Activated CD4-positive, CD25-positive, alpha-beta regulatory T cell treated with anti-CD3 and anti-CD28 coated beads, Interleukin-2, amount 50 U/mL, for 16 hours (primary cell): ENCODE data around the gene MYEF2.

ENCODE experiments used
- DNase-seq: peaks from one replicate; pipeline ENCODE4 v3.0.0-alpha.2; 2020; ENCODE audit warnings: low read depth, low spot score

The MYEF2 gene

DNA sequence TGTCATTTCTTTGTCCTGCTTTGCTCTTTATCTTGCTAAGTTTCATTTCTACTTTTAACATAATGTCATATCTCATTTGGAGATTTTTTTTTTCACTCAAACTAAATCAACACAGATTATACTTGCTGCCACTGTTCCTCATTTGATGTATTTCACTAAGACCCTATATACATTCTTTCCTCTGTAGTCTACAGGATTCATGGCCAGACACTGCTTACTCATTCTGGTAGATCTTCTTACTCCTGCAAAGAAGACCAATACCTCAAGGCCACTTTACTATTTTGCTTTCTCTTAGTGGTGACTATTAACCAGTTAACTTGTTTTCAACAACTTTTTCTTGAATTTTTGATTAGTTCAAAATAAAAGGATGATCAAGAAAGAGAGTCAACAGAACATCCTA is 30.7 kb downstream of the MYEF2 start:
- no peak for DNase-seq

DNA sequence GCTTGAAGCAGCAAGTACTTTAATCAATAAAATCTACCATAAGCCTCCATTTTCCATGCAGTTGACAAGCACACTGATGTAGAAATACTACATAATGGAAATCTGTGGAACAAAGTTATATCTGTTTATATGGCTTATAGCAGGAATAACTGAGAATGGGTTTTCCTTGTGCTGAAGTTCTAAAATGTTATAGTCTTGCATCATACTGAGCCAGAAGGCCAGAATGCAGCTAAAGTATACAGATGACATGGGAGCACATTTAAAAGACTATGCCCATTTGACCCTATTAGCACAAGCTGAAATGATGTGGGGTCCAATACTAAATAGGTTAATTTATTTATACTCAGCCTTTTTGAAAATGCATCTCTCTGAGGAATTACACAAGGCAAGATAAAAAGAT is 32.2 kb downstream of the MYEF2 start:
- DNase-seq, result no peak

DNA sequence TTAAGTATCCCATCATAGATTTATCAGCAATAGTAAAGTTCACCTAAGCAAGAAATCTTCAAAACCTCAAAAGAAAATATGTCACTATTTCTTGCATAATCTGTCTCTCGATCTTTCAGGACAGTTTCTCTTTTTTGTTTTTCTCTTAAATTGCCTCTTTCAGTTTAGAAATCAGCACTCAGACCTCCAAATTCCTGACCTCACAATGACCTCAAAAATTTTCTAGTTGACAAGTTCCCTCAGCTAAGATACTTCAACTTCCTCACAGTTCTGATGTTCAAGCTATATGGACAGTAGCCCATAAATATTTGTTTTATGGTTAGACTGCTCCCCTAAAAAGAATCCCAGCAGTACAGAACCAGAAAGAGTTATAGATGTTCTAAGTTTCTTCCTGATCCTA is 33.2 kb downstream of the MYEF2 start:
- no peak for DNase-seq

DNA sequence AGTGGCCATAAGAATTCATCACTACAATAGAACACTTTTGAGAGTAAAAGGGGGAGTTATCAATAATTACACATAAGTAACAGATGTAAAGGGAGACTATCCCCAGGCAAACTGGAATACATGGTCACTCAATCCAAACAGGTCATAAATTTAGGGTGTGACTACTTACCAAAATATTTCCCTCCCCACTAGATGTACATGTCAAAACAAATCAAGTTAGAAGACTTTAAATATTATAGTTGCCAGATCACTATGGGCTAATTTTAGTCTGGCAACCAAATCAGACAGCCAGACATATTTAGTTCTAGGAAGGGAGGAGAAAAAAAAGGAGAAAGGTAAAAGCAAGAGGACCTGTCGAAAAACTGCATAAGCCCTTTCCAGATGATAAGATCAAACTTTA is 34.2 kb downstream of the MYEF2 start:
- no peak for DNase-seq

DNA sequence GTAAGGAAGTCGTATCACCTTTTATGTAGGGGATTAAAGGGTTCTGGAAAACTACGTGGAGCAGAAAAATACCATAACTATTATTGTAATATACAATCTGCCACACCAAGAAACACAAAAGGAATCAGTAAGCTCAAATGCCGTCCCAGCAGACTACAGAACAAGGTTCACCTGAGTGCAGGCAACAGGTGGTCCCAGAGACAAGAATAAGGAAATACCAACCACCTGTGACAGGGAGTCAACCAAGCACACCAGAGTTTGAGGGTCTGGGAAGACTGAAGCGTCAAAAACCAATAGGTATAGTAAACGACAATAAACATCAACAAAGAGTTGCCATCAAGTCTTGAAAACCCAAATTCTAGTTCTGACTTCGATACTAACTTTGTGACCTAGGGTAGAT is 45.2 kb downstream of the MYEF2 start:
- DNase-seq, result no peak

DNA sequence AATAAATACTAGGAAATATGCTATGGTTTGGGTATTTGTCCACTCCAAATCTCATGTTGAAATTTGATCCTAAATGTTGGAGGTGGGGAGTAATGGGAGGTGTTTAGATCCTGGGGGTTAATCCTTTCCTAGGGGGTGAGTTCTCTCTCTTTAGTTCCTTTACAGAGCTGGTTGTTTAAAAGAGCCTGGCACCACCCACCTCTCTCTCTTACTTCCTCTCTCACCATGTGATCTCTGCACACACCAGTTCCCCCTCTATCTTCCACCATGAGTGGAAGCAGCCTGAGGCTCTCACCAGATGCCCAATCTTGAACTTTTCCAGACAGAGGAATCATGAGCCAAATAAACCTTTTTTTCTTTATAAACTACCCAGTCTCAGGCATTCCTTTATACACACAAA is 46.8 kb downstream of the MYEF2 start:
- no peak for DNase-seq

DNA sequence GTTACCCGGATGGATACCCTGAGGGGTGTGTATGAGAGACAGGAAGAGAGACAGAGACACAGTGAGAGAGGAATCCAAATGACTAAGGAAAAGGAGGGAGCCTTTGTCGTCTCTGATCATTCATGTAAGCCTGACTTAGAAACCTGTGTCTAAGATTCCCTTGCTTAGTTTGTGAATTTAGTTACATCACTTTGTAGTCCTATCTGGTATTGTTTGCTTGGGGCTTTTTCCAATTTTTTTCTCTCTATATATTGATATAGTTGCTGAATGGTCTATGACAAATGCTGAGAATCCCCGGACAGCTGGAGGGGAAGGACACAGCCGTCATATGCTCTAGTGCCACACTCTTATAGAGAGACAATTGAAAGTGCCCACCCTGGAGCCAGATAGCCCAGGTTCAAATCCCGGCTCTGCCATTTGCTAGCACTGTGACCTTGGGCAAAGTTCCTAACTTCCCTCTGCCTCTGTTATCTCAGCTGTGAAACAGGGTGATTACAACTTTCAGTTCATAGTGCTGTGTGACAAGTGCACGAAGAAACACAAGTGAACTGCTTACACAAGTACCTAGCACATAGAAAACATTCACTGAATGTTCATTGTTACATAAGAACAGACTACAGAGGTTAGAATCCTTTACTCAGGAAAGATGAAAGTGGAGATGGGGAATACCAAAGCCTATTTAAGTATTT is 51.3 kb downstream of the MYEF2 start:
- DNase-seq, result no peak

DNA sequence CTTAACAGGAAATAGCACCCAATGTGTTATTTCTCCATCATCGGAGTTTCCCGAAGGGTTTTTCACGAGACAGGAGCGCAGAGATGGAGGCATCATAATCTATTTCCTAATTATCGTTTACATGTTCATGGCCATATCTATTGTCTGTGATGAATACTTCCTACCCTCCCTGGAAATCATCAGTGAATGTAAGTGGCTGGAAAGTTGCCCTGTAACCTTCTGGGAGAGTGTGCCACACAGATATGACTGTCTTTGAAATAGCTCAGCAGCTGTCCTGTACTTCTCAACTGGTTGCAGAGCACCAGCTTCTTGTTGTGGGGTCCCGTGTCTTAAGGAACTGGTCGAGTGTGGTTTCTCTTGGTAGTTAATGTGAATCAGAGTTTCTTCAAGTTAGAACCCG is 56.2 kb downstream of the MYEF2 start:
- DNase-seq, result no peak

DNA sequence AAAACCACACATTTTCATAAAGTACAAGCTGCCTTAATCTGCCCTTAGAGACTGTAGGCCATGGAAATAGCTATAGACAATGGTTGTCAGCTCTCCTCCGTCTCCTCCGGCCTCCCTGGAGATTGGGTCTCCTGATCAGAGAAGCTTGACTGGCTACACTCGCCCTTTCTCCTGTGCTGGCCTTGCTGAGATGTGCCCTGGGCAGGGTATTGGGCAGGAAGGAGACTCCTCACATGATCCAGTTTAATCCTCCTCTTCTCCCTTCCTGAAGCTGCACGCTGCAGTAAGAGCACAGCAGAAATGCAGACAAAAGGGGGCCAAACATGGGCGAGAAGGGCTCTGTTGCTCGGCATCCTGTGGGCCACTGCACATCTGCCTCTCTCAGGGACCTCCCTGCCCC is 57.4 kb downstream of the MYEF2 start, which contains the start of gene SLC24A5:
TSS of gene SLC24A5 (plus strand) at position 246 of the 400 bp plus-strand sequence. CDS start at position 301, 55 bp downstream.
- DNase-seq, result no peak

DNA sequence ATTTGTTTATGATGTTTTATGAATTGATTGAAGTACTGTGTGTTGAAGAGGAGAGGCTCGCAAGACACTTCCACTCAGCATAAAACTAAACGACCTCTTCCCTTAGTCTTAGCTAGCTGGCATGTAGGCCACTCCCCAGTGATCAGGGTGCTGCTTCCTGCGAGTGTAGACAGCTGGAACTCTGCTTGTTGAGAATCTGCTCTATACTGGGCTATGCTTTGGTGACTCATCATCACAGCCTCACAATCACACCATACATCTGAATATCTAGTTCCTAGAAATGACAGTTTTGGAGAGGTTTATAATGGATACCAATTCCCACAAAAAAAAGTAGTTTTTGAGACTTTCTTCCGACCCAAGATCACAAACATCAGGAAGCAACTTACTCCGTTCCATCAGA is 58.8 kb downstream of the MYEF2 start:
- DNase-seq, result no peak

DNA sequence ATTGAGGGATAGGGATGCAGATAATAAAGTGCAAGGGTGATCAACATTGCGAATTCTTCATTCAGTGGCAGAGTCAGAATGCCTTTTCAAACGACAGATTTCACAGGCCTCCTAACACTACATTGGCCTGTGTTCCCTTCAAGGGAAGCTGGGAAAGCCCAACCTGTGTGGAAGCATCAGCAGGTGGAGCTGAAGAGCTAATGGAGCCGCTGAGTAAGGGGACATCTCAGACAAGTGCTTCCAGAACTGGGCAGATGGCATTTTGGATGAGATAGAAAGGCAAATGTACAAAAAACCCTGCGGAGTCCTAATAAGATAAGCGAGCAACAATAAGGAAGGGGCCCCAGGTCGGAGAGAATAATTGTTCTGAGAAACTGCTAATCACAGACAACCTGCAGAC is 65.9 kb downstream of the MYEF2 start:
- no peak for DNase-seq

DNA sequence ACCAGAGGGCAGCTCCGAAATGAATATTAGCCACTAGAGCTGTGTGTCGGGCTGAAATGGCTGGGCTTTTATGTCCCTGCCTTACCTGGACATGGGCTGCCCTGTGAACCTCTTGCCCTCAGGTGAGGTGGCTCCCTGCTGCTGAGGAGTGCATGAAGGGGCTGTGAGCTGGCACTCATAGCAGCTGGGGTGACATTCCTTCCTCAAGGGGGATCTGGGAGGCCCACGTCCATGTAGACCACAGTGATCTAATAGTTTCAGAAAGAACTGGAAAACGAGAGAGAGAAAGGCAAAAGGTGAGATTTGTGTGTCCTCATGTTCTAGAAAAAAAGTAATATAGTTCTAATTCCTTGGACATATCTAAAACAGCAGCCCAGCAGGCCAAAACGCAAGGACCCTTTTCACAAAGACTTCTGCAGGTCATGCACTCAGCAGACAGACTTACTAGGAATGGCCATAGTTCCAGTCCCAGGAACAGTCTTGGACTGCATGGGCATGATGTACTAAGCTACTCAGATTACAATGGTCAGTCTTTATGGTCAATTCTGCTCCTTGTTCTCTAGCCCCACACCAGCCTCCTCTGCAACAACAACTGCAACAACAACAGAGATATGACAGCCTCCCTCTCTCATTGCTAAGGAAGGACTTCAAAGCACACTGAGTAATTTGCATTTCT is 68.1 kb downstream of the MYEF2 start:
- DNase-seq, result no peak

DNA sequence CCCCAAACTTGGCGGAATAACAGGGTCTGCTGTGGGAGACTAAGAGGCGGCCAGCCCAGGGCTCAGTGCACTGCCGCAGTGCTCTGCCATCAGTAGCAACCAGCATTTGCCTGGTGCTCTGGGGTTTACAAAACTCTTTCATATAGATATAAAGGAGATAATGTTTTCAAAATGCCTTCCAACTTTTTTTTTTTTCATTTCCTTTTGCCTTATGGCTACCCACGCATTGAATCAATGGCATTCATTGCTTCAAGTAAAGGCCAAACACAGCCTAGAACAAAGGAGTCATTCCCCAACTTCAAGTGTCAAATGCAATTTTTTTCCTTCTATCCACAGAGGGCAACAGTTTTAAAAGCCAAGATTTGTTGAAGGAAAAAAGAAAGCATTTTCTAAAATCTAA is 68.9 kb downstream of the MYEF2 start:
- DNase-seq, result no peak

DNA sequence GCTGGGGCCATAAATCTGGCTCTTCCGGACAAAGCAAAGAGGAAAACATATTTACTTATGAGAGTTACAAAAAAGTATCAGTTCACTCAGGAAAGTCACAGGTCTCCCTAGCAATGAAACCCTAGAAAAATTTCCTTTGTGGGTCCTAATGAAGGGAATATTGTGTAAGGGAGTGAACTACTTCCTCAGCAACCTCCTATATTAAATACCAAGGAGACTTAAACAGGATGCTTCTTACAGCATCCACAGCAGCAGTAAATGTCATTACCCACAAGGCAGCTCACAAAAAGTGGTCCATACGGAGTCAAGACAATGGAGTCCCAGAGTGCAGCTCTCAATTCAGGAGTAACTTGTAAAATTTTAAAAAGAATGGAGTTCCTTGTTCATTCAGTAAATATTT is 72.2 kb downstream of the MYEF2 start:
- no peak for DNase-seq

DNA sequence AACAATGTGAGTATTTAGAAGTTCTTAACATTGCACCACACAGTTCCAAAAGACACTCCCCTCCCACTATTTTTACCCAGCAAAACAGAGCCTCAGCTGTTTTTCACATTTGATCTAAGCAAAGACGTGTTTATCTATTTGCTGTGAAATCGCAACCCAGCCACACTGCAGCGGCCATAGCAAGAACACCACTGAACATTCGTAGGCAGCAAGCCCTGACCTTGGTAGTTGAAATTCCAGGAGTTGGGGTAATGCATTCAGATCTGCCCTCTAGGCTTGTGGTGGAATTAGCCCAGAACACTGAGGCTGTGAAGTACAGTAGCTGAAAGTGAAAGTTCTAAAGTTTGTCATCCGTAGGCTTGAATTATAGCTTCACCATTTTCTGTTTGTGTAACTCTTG is 74.4 kb downstream of the MYEF2 start:
- no peak for DNase-seq

DNA sequence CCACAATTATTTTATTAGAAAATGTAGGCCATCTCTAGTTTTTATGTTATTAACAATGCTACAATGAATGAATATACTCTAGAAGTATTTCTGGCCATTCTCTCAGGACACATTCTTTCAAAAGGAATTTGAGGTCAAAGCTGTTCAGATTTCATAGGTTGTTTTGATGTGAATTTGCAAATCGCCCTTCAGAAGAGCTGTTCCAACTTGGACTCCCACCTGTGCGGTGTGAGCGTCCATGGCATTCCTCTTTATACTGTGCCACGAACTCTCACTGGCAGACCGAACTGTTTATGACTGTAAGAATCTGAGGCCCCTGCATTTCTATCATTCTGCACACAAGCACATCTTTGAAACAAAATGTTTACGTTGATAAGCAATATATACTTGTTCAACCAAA is 75.9 kb downstream of the MYEF2 start:
- no peak for DNase-seq

DNA sequence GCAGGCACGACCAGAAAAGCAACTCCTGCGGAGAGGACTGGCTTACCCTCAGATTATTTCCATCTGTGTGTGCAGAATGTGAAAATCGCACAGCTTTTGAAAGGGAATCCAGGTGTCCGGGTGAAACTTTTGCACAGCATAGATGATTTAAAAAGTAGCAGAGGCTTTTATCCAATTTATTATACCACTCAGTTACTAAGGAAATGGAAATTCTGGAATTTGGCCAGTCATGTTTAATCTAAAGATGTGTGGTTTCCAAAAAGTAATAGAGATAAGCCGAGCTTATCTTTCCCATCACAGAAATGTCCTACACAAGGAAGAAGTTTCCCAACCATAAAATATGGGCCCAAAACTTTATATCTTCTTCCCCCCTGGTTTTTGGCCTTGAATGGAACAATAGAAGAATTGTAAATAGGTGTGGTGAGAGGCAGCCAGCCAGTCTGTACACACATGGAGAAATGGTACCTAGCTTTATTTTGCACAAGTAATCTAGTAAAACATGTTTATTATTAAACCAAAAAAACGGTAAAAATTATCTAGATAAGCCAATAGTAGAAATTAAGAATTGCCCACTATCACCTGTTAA is 76.6 kb downstream of the MYEF2 start:
- DNase-seq, result no peak

DNA sequence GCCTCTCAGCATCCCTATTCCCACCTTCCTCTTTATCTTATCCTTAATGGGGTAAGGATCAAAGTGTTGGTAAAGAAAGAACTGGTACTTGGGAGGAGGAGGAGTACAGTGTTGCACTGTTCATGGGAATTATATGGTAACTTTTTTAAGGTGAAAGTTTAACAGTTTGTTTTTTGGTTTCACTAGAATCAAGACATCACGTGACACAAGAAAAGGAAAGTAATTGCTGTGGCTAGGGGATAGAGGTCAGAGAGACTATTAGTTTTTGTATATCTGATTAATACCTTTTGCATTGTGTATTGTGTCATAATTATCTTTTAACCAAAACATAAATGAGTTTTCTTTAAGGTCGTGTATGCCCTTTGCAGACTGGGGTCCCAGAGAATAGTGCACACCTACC is 80.8 kb downstream of the MYEF2 start:
- no peak for DNase-seq

DNA sequence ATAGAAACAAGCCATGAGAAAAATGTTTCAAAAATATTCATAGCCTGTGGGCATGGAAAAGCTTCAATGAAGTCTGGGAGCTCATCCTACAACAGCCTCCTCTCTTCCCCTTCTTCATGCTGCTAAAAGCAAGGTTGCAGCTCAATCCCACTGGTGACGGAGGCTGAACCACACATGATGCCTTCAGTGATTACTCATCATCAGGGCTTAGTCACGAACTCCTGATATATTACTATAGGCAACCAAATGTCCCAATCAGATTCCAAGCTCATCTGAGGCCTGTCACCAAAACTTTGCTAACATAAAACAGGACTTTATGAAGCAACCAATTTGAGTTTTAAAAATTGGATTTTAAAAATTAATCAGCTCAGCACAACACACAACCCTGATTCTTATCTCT is 81.3 kb downstream of the MYEF2 start:
- DNase-seq, result no peak

DNA sequence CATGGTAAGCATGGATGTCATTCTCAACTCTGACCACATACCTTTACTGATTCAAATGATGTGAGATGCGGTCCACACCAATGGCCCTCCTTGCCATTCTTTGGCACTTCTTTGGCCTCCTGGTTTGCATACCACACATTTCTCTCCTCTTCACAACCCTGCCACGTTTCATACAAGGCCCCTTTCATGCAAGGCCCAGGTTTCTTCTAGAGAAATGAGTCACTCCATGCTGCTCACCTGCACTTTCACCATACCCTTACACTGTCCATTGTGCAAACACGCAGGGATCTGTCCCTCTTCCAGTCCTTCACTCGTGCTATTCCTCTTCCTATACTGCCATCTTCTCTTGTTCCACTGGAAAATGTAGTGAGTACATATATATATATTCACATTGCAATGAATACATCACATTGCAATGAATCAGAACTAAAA is 81.7 kb downstream of the MYEF2 start:
- DNase-seq, result no peak

DNA sequence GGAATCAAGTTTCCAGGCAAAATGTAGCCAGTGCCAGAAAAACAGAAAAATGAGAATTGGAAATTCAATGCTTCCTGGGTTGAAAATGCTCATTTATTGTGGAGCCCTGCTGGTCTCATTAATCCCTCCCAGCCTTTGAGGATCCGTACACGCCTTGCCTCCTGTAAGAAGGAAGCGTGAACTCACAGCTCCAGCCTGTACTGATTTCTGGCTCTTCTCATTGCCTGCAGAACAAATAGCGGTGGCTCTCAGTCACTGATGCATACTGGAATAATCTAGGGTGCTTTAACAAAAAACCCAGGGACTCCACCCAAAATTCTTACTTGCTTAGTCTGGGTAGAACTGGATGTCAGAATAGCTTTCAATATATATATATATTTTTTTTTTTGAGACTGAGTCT is 86.6 kb downstream of the MYEF2 start:
- no peak for DNase-seq

DNA sequence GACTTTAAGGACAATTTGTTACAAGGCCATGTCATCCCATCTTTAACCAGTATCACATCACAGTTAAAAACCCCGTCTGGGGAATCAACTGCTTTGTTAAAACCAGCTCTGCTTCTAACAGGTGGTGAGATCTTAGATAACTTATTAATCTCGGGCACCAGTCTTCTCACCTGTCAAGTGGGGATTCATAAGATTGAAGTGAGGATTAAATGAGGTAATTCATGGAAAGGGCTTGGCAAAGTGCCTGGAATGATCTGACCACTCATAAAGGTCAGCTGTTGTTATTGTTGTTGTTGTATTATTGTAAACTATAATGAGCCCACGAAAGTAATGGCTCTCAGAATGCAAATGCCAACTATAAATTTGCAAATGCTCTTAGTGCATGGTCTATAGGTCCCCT is 87.4 kb downstream of the MYEF2 start:
- no peak for DNase-seq

DNA sequence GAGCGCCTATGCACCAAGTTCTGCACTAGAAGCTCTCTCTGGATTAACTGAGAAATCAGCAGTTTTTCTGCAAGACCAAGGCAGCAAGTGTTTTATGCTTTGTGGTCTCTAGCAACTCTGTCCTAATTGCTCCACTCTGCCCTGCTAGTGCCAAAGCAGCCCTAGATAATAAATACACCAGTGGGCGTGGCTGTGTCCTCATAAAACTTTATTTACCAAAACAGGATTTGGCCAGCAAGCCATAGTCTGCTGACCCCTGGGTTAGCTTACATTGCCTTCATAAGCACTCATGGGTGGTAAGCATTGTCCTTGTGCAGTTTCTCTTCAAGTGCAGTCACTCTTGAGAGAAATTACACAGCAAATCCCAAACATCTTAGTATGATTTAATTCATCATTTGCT is 88.0 kb downstream of the MYEF2 start:
- DNase-seq, result no peak
